Stomach smooth muscle (tissue), 2 donors: Measurements from ENCODE around the gene PSMD7.
"Not testable (repeated sequence)": the region's sequence is repeated elsewhere in the genome, so short reads cannot be mapped to it uniquely, and the experiment has no call there.

Experiments
- H3K27ac ChIP-seq: one replicate; pipeline ENCODE4 v1.7.0; 2013; ENCODE audit warnings: mild to moderate bottlenecking, low read length, inconsistent platforms
- H3K27me3 ChIP-seq, 2 donors: one replicate each; pipeline ENCODE4 v1.7.0; 2013; ENCODE audit warnings: low read length in 2 of 2; ENCODE audit not compliant: insufficient read depth in 2 of 2, control insufficient read depth in 1 of 2
- H3K36me3 ChIP-seq, 2 donors: one replicate each; pipeline ENCODE4 v1.7.0; 2013; ENCODE audit warnings: low read length in 2 of 2; ENCODE audit not compliant: control insufficient read depth in 2 of 2, insufficient read depth in 2 of 2
- H3K4me1 ChIP-seq: one replicate; pipeline ENCODE4 v1.7.0; 2013; ENCODE audit warnings: low read length; ENCODE audit not compliant: control insufficient read depth, insufficient read depth
- H3K4me3 ChIP-seq, 2 donors: one replicate each; pipeline ENCODE4 v1.7.0; 2013; ENCODE audit warnings: low read length in 2 of 2
- H3K9ac ChIP-seq, 2 donors: one replicate each; pipeline ENCODE4 v1.7.0; 2013; ENCODE audit warnings: low read length in 2 of 2, mild to moderate bottlenecking in 1 of 2
- H3K9me3 ChIP-seq, 2 donors: one replicate each; pipeline ENCODE4 v1.7.0; 2013; ENCODE audit warnings: low read length in 2 of 2; ENCODE audit not compliant: control insufficient read depth in 2 of 2
- donor health status: healthy.
- donor health status: Pancreatic carcinoma.

PSMD7 gene

GRCh38 chr16:74353038-74353437 is 56.4 kb downstream of the PSMD7 start:
- not testable (repeated sequence) for H3K4me1 ChIP-seq, H3K27me3 ChIP-seq, H3K9ac ChIP-seq, H3K9me3 ChIP-seq, H3K27ac ChIP-seq, H3K4me3 ChIP-seq
- peaks cover 11 to 27% of the 10 kb centered on the region in 2 donors for H3K36me3 ChIP-seq
